HG02938 (cell line): Measurements from ENCODE around the gene EEF1AKMT2.
A peak's percentile ranks its signal among the peaks of the same experiment; 100 is the strongest.
"Not testable (repeated sequence)": the region's sequence is repeated elsewhere in the genome, so short reads cannot be mapped to it uniquely, and the experiment has no call there.

Experiments
- ATAC-seq: cut with Tn5 transposase; IDR thresholded peaks from one replicate; pipeline ENCODE4 v1.9.1; 2021; ENCODE audit warnings: mild to moderate bottlenecking, moderate library complexity; ENCODE audit not compliant: unreplicated experiment

EEF1AKMT2 gene

GRCh38 chr10:124756156-124756903, 35.4 kb downstream of the EEF1AKMT2 start:
- ATAC-seq = no peak

DNA sequence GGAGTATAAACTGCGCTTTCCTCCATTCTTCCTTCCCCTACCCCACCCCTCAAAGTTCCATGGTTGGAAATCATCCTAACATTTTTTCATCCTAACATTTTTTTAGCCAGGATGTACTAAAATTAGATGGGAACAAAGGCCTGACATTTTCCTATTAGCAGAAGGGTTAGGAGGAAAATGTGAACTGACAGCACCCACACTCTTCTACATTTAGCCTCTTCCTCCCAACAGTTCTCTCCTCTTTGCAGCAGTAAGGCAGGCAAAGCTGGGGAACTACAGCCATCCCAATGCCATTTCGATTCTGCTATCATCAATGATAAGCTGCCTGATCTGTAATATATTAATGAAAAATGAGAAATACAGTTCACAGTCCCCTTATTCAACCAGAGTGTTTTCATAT, 36.1 kb downstream of the EEF1AKMT2 start:
- ATAC-seq = no peak

DNA sequence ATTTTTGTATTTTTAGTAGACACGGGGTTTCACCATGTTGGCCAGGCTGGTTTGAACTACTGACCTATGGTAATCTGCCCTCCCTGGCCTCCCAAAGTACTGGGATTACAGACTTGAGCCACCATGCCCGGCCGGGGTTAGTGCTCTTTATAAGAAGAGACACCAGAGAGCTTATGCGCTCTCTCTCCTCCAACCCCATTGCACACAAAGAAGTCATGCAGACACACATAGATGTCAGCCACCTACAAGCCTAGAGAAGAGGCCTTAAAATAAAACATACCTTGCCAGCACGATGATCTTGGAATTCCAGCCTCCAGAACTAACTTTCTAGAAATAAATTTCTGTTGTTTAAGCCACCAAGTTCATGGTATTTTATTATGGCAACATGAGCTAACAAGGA, 37.5 kb downstream of the EEF1AKMT2 start:
- no peak for ATAC-seq

GRCh38 chr10:124748953-124749645, 42.6 kb downstream of the EEF1AKMT2 start:
- no peak for ATAC-seq

- no peak for ATAC-seq
Measured at GRCh38 chr10:124748166-124748565, 43.5 kb downstream of the EEF1AKMT2 start.

GRCh38 chr10:124747745-124748144, 43.9 kb downstream of the EEF1AKMT2 start:
- no peak for ATAC-seq

GRCh38 chr10:124746992-124747391, 44.7 kb downstream of the EEF1AKMT2 start:
- ATAC-seq = no peak

GRCh38 chr10:124746447-124746846, 45.2 kb downstream of the EEF1AKMT2 start:
- not testable (repeated sequence) for ATAC-seq

DNA sequence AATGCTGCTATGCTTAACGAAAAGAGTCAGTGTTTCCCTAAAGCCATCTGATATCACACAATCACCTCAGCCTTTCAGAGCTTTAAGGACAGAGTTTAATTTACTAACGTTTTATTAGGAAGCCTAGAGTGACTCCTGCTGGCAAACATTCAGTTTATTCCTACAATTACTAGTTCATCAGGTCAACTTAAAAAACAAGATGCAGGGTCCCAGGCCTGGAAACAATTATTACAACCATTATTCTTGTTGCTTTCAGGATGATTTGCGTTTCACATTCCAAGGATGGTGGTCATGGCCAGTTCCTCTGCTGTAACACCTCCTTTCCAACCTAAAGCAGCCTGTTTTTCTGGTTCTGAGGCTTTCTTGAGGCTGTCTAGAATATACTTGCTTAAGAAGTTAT, 46.0 kb downstream of the EEF1AKMT2 start:
- ATAC-seq = no peak

DNA sequence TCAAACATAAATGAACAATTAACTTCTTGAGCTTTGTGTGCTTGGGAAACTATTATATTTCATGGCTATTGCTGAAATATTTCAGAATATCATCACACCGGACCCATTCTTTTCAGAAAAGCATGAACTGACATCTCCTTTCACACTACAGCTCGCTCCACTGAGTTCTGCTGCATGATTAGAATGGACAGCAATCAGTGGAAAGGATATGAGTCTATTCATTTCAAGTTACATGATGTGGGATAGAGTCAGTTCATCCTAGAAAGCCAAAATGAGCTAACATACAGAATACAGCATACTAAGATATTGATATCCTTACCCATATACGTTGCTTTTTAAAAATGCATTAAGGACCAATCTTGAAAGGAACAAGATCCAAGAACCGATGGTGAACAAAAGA, 46.4 kb downstream of the EEF1AKMT2 start:
- no peak for ATAC-seq

DNA sequence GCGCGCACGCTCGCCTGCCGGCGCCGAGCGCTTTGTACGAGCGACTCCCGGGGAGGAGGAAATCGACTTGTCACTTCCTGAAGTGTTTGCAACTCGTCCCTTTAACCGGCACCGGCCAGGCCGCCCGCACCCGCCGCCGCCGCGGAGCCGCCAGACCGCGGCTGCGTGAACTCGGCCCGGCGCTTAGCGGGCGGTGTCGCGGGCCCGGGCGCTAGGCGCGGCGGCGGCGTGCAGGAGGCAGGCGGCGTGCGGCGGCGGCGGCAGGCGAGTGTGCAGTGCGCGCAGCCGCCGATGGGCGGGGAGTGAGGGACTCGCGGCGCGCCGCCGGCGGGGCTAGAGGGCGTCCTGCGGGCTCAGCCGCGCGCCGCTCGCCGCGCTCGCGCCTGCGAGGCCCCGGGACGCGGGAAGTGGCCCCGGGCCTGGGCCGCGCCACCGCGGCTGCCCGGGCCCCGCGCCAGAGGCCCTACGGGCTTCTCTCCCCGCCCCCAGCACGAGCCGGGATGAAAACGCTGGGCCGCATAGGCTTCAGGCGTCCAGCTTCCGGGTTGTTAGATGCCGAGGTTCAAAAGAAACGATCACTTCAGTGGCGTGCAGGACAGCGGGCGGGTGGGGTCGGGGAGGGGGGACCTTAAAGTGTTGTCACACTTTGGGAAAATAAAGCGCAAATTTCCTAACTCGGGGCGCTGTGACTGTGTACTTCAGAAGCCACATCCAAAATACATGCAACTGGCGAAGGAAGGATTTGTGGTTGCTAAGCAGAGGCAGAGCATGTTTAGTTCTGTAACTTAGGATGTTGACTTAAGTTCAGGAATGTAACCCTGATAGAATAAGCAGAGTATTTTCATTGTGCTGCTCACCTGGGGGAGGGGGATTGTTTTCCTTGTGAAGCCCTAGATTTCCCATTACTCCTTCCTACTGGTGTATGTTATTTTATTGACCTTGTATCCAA, 47.3 kb downstream of the EEF1AKMT2 start, which contains the start of gene FAM53B:
Gene FAM53B, minus strand, starts transcription at position 277 of the 949 bp plus-strand sequence. CDS start 37,665 bp downstream, outside the sequence.
- peak; percentile 49 for ATAC-seq

DNA sequence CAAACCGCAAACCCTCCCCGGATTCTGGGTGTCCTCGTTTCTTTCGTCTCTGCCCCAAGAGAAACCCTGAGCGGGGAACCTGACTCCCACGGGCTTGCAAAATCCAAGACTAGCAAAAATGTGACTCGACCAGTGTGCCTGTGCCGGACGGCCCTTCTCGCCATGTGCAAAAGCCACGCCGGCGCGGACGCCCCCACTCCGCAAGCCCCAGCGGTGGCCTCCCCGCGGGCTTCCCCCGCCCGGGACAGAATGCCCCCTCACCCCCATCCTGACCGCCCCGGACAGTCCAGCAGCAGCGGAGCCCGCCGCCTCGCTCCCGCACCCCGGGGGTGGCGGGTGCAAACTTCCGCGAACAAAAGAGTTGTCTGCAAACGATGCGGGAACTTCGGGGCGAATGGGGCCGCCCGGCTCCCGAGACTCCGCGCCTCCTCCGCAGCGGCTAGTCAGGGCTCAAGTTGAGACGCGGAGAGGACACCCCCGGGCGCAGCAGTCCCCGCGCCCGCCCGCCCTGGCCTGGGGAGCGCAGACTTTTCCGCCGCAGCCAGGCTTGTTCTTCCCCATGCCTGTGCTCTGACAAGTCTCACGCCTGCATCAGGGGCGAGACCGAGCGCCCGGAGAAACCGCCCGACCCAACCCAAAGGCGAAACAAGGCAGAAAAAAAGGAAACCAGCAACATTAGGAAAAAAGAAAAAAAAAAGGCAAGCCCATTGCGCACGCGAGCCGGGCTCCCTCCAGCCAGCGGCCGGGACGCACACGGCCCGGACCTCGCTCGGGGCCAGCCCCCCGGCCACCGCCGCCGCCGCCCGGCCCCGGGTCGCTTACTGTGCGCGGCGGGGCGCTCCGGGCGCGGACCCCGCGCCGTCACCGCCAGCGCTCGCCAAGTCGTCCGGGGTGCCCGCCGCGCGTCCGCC, 48.2 kb downstream of the EEF1AKMT2 start:
- peak; percentile 13 for ATAC-seq

- ATAC-seq = no peak
Measured at GRCh38 chr10:124742413-124743190, 49.1 kb downstream of the EEF1AKMT2 start.

DNA sequence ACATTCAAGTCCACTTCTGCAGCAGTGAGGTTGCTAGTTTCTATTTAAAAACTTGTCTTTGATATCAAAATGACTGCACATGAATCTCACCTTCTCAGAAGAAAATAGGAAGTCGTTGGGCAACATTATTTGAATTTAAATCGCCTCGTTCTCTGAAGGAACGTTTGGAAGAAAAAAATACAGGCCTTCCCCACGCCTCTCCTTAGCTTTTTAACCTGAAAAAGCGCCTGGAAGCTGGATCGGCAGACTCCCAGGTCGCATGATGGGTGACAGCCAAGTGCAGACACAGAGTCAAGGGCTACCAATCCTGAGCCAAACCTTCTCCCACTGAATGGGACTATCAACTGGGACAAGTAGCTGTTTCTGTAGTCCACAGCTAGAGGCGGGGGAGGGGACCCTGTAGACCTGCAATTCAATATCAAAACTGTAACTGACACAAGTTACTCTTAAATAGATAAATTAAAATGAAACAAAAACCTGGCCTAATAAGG, 49.7 kb downstream of the EEF1AKMT2 start:
- ATAC-seq = no peak

- peak; percentile 42 for ATAC-seq
Measured at GRCh38 chr10:124741281-124741921, 50.3 kb downstream of the EEF1AKMT2 start.

GRCh38 chr10:124740369-124741280, 51.1 kb downstream of the EEF1AKMT2 start:
- ATAC-seq = peak; percentile 25

GRCh38 chr10:124739986-124740368, 51.7 kb downstream of the EEF1AKMT2 start:
- ATAC-seq = no peak
